Esophagus squamous epithelium (tissue), 5 donors: ENCODE data around the gene CATSPER3. TPM values are rescaled to one million over a fixed set of nuclear protein-coding genes. Genes with fewer than 3 reads are reported as not detected.
A peak's percentile ranks its signal among the peaks of the same experiment; 100 is the strongest.

Experiments used
- DNase-seq: peaks from one replicate; lab custom pipeline; 2025; lab: John Stamatoyannopoulos, UW
- H3K27ac ChIP-seq, 4 donors: fragments of 200-600 bp; sonication (generic); one replicate each; pipeline ENCODE4 v1.5.1; 2016 to 2019; ENCODE audit warnings: mild to moderate bottlenecking in 1 of 4
- H3K27me3 ChIP-seq, 4 donors: fragments of 200-600 bp; sonication (generic); 1 replicate in 3 of 4; 2 replicates in 1 of 4; pipeline versions ENCODE4 v1.5.1 to v1.6.0; 2017 to 2021; ENCODE audit warnings: antibody characterized with exemption in 1 of 4
- H3K36me3 ChIP-seq, 3 donors: fragments of 200-600 bp; sonication (generic); one replicate each; pipeline ENCODE4 v1.5.1; 2016 to 2019
- H3K4me1 ChIP-seq, 3 donors: fragments of 200-600 bp; sonication (generic); one replicate each; pipeline ENCODE4 v1.5.1; 2017 to 2019
- H3K4me3 ChIP-seq, 4 donors: fragments of 200-600 bp; sonication (generic); 1 replicate in 3 of 4; 2 replicates in 1 of 4; pipeline ENCODE4 v1.5.1; 2016 to 2019; ENCODE audit warnings: mild to moderate bottlenecking in 2 of 4, moderate library complexity in 1 of 4
- H3K9me3 ChIP-seq, 3 donors: fragments of 200-600 bp; sonication (generic); one replicate each; pipeline ENCODE4 v1.5.1; 2016 to 2019
- POLR2A ChIP-seq, 4 donors: fragments of 450-650 bp; IDR thresholded peaks; one replicate each; pipeline ENCODE4 v1.6.1; 2017; ENCODE audit warnings: antibody characterized with exemption in 4 of 4, mild to moderate bottlenecking in 4 of 4, moderate library complexity in 3 of 4
- WGBS, 2 donors: methylation state at CpG; one replicate each; pipeline ENCODE4 v1.1.5; 2018; 5-methylcytosine and 5-hydroxymethylcytosine counted together
- intact Hi-C: fragments of 100-400 bp; cut with DNase I; formaldehyde crosslinking; loops from one replicate; pipeline ENCODE4 v1.15.0; 2022
- total RNA-seq, 4 donors: library from RNA; depleted of rRNA; stranded (reverse); fragments of >200 nt; gene quantifications; one replicate each; pipeline ENCODE4 v1.1.0, GENCODE V29; 2016
- TF ChIP-seq, protein P1 (sequence below), 6 experiments: fragments of 450-650 bp in 4 of 6; fragments of 200-600 bp in 2 of 6; sonication (generic) in 2 of 6; IDR thresholded peaks; one replicate each; pipeline ENCODE4 v1.5.1; 2016 to 2019; ENCODE audit warnings: antibody characterized with exemption in 6 of 6, mild to moderate bottlenecking in 4 of 6, moderate library complexity in 4 of 6
- donor health status: DM: yes; HTN: yes; CAD: no.

Gene CATSPER3
- total RNA-seq, 4 donors from 2014 or later: 0.23 to 0.76 TPM; not detected in 2

DNA sequence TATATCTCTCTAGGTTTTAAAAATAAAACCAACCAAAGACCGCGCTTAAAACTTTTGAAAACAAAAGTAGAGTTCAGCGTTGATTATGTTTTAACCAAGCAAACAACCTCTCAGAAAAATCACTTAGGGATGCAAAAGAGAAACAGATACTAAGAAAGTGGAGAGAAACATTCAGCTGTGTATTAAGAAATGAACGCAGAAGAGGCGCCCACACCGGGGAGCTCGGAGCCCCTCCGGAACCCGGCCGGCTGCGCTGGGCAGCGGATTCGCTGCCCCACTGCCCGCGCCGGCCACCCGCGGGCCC is 64.9 kb downstream of the CATSPER3 start:
- peaks cover 0 to 99% (median 2%) of the 10 kb centered on the region in 4 donors for H3K27me3 ChIP-seq
- H3K36me3 ChIP-seq: peaks cover 0 to 39% (median 33%) of the 10 kb centered on the region in 3 donors
- no peak for TF ChIP-seq POLR2A (IDR thresholded peaks at IDR 0.05)
- TF ChIP-seq, protein P1, sequence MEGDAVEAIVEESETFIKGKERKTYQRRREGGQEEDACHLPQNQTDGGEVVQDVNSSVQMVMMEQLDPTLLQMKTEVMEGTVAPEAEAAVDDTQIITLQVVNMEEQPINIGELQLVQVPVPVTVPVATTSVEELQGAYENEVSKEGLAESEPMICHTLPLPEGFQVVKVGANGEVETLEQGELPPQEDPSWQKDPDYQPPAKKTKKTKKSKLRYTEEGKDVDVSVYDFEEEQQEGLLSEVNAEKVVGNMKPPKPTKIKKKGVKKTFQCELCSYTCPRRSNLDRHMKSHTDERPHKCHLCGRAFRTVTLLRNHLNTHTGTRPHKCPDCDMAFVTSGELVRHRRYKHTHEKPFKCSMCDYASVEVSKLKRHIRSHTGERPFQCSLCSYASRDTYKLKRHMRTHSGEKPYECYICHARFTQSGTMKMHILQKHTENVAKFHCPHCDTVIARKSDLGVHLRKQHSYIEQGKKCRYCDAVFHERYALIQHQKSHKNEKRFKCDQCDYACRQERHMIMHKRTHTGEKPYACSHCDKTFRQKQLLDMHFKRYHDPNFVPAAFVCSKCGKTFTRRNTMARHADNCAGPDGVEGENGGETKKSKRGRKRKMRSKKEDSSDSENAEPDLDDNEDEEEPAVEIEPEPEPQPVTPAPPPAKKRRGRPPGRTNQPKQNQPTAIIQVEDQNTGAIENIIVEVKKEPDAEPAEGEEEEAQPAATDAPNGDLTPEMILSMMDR (IDR thresholded peaks at IDR 0.05): no peak
- 1 to 4% methylated on average over 12 to 18 of the region's 18 CpGs for WGBS, 2 donors
- H3K4me1 ChIP-seq: peaks cover 12 to 75% (median 27%) of the 10 kb centered on the region in 3 donors
- H3K9me3 ChIP-seq: no peaks in the 10 kb centered on the region
- DNase-seq: no peak
- intact Hi-C loops: loop anchor here (2.0 to 10.0 kb wide), 2 partner anchors 102 to 158 kb away; no protein-coding TSS in a partner anchor
- peak overlapping the region; percentile 79 to 92 (median 88) for H3K4me3 ChIP-seq
- H3K27ac ChIP-seq: peak overlapping the region; percentile 96 to 99 (median 98)

DNA sequence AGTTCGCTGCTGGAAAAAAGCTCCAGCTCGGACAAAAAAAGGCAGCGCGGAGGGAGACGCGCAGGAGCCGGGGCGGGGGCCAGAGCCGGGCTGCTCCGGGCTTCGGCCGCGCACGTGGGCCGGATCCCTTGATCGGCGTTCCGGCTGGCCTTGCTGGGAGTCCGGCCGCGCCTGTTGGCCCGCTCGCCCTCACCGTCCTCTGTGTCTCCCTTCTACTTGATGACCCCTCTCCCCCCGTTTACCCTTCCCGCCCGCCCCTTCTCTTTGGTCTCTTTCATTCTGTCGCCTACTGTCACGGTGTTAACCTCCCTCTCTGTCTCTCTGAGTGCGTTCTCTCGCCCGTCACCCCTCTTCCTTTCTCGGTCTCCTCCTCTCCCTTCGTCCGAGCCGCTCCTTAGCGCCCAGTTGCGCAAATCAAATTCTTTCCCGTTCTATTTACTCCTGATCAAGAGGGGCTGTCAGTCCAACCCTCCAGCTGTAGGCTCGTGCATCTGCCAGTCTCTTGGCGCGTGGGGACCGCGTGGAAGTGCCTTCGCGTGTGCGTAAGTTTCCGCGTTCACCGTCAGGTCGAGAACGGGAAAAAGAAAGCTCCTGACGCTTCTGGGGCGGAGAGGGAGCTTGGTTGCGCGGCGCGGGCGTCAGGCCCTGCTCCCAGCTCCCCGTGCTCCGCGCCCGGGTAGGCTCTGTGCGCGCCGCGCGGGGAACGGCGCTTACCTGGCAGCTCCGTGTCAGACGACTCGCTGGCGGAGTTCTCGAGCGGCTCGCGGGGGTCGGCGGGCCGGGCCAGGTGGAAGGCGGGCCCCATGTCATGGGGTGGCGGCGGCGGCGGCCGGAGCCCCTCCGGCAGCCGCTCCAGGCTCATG is 65.5 kb downstream of the CATSPER3 start:
- peaks cover 11 to 73% (median 27%) of the 10 kb centered on the region in 3 donors for H3K4me1 ChIP-seq
- TF ChIP-seq, protein P1 (IDR thresholded peaks at IDR 0.05): no peak
- peak in 1 of 4 donors; percentile 19 for TF ChIP-seq POLR2A (IDR thresholded peaks at IDR 0.05)
- H3K9me3 ChIP-seq: no peaks in the 10 kb centered on the region
- H3K36me3 ChIP-seq: peaks cover 0 to 33% (median 27%) of the 10 kb centered on the region in 3 donors
- peaks cover 0 to 99% (median 2%) of the 10 kb centered on the region in 4 donors for H3K27me3 ChIP-seq
- DNase-seq: no peak
- peak overlapping the region; percentile 96 to 99 (median 98) for H3K27ac ChIP-seq
- 1 to 2% methylated on average over 36 to 45 of the region's 89 CpGs for WGBS, 2 donors
- intact Hi-C loops: loop anchor here (2.0 to 10.0 kb wide), 2 partner anchors 102 to 158 kb away; no protein-coding TSS in a partner anchor
- H3K4me3 ChIP-seq: peak overlapping the region; percentile 79 to 92 (median 88)

DNA sequence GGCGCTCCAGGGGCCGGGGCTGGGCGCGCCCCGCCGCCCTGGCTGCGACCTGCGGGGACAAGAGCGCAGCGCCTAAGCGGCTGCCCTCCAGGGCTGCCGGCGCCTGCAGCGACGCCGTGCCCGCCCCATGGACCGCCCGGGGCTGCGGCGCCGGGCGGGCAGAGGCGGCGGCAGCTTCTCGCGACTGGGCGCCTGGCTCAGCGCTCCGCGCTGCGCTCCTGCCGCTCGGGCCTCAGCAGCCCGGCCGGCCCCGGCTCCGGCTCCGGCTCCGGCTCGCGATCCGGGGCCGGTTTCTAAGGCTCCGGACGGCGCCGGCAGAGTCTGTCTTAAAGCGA is 66.2 kb downstream of the CATSPER3 start, which contains the start of gene PITX1:
Gene PITX1, minus strand, starts transcription at position 328 of the 335 bp plus-strand sequence. CDS start 347 bp downstream, outside the sequence.
- no CpG with 5 or more reads among the region's 49 CpGs for WGBS, 2 donors
- intact Hi-C loops: loop anchor here (2.0 to 10.0 kb wide), 2 partner anchors 101 to 157 kb away; no protein-coding TSS in a partner anchor
- peak within 1 kb of the TSS; percentile 96 to 99 (median 98) for H3K27ac ChIP-seq

GRCh38 chr5:135034236-135034962 is 66.7 kb downstream of the CATSPER3 start:
- 0 to 3% methylated on average over 1 to 8 of the region's 65 CpGs for WGBS, 2 donors
- Histone ChIP-seq H3K4me1 (peaks cover 11 to 71% (median 27%) of the 10 kb centered on the region in 3 donors), H3K36me3 (peaks cover 0 to 25% (median 25%) of the 10 kb centered on the region in 3 donors), H3K9me3 (no peaks in the 10 kb centered on the region), H3K4me3 (peak overlapping the region; percentile 79 to 92 (median 88)), H3K27me3 (peaks cover 0 to 99% (median 2%) of the 10 kb centered on the region in 4 donors), H3K27ac (peak overlapping the region; percentile 96 to 99 (median 98))
- intact Hi-C loops: loop anchor here (10.0 kb wide), 1 partner anchor 100 kb away; no protein-coding TSS in a partner anchor
- TF ChIP-seq, protein P1 (IDR thresholded peaks at IDR 0.05): no peak
- peak in 2 of 4 donors; percentile 34 to 40 for TF ChIP-seq POLR2A (IDR thresholded peaks at IDR 0.05)
- DNase-seq: no peak

More for the DNA sequence above, 66.2 kb downstream of the CATSPER3 start, which contains the start of gene PITX1:
- H3K4me1 ChIP-seq: peaks cover 11 to 71% (median 27%) of the 10 kb centered on the region in 3 donors
- H3K4me3 ChIP-seq: peak within 1 kb of the TSS; percentile 79 to 92 (median 88)
- TF ChIP-seq, protein P1 (IDR thresholded peaks at IDR 0.05): peak in 1 of 6 experiments; percentile 9
- peak in 2 of 4 donors; percentile 53 to 83 for TF ChIP-seq POLR2A (IDR thresholded peaks at IDR 0.05)
- DNase-seq: no peak
- peaks cover 0 to 99% (median 2%) of the 10 kb centered on the region in 4 donors for H3K27me3 ChIP-seq
- no peaks in the 10 kb centered on the region for H3K9me3 ChIP-seq
- peaks cover 0 to 27% (median 25%) of the 10 kb centered on the region in 3 donors for H3K36me3 ChIP-seq
